VCaP (cell line): Measurements from ENCODE around the gene GTF2H1.

ENCODE experiments used
- H3K27ac ChIP-seq: fragments of 450-650 bp; 2 replicates; pipeline ENCODE4 v1.5.1; 2017
- TF ChIP-seq, protein P1 (sequence below): fragments of 450-650 bp; conservative IDR thresholded peaks from 2 replicates; pipeline ENCODE4 v1.5.1; 2017; ENCODE audit warnings: mild to moderate bottlenecking, moderate library complexity

Gene GTF2H1

DNA sequence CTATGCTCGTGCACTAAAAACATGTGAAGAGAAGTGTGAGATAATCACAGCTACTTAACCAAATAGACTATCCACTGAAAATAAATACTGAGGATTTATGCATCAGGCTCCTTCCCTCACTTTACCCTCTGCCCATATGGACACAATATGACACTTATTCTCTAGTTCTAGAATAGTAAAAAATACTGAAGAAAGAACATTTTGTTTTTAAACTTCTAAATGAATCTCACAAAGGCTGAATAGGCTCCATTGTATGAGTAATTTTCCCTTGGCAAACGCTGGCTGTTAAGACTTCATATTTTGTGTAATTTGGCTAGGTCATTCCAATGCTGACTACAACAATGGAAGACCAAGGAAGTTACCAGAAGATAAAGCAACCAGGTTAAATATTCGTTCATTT is 10.4 kb upstream of the GTF2H1 start:
- H3K27ac ChIP-seq = no peak overlapping the region
- TF ChIP-seq, protein P1, sequence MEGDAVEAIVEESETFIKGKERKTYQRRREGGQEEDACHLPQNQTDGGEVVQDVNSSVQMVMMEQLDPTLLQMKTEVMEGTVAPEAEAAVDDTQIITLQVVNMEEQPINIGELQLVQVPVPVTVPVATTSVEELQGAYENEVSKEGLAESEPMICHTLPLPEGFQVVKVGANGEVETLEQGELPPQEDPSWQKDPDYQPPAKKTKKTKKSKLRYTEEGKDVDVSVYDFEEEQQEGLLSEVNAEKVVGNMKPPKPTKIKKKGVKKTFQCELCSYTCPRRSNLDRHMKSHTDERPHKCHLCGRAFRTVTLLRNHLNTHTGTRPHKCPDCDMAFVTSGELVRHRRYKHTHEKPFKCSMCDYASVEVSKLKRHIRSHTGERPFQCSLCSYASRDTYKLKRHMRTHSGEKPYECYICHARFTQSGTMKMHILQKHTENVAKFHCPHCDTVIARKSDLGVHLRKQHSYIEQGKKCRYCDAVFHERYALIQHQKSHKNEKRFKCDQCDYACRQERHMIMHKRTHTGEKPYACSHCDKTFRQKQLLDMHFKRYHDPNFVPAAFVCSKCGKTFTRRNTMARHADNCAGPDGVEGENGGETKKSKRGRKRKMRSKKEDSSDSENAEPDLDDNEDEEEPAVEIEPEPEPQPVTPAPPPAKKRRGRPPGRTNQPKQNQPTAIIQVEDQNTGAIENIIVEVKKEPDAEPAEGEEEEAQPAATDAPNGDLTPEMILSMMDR = no peak

DNA sequence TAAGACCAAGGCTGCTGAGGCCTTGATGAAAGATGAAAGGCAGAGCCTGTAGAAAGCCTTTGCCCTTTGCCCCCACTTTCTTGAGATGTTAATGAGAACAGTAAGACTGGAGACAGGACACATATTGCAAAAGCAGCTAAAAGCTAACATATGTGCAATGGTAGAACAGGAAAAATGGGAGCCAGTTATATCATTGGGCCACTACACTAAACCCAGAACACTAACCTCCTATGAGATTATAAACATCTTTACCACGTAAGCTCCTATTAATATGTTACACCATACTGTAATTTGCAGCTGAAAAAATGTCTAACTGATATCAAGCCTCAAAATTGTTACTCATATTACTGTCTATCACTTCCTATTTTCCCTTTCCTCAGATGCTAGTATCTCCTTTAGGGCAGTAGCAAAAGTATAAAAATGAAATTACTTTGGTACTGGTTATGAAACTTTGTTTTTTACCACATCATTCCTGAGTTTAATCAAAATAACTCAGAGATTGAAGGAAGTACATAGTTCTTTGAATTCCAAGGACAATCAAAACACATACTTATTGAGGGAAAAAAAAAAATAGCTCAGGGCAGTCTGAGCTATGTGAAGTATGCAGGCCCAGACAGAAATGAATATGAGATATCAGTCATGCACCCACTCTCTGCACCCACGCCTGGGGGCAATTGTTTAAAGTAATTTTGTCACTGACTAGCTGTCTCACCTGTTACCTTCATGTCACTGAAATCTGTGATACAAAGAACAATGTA is 9.5 kb upstream of the GTF2H1 start:
- TF ChIP-seq, protein P1 = no peak

DNA sequence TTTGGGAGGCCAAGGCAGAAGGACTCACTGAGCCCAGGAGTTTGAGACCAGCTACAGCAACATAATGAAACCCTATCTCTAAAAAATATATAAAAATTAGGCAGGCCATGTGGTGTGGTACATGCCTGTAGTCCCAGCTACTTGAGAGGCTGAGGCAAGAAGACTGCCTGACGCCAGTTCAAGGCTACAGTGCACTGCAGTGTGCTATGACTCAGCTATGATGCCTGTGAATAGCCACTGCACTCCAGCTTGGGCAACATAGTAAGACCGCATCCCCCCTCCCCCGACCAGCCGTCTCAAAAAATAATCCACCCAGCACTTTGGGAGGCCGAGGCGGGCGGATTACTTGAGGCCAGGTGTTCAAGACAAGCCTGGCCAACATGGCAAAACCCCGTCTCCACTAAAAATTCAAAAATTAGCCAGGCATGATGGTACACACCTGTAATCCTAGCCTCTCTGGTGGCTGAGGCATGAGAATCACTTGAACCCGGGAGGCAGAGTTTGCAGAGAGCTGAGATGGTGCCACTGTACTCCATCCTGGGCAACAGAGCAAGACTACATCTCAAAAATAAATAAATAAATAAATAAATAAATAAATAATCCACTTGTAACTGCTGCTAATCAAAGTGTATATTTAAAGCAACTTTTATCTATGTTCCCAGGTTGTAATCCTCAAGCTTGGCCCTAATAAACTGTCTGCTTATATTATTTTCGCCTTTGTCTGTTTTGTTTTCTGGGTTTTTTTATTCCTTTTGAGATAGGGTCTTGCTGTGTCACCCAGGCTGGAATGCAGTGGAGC is 8.2 kb upstream of the GTF2H1 start:
- no peak overlapping the region for H3K27ac ChIP-seq

More for the DNA sequence above, 9.5 kb upstream of the GTF2H1 start:
- no peak overlapping the region for H3K27ac ChIP-seq

DNA sequence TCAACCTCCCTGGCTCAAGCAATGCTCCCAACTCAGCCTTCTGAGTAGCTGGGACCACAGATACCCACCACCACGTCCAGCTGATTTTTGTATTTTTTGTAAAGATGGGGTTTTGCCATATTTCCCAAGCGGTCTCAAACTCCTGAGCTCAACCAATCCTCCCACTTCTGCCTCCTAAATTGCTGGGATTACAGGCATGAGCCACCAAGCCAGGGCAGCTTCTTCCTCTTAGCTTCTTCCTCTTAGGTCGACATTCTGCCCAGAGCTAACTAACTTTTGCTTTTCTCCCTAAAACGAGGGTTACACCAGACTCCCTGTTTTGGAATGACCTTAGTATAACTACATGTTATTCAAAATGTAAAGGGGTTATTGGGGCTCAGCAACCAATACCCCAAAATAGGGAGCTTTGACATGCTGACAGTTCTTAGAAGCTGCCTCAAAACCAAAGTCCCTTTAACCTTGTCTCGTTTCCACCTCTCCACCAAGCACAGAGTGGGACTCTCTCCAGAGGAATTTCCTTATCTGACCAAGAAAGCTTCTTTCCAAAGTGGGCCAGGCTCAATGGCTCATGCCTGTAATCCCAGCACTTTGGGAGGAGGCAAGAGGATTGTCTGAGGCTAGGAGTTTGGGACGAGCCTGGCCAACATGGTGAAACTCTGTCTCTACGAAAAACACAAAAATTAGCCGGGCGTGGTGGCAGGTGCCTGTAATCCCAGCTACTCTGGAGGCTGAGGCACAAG is 7.4 kb upstream of the GTF2H1 start:
- no peak overlapping the region for H3K27ac ChIP-seq
- TF ChIP-seq, protein P1 = no peak

More for the DNA sequence above, 8.2 kb upstream of the GTF2H1 start:
- TF ChIP-seq, protein P1 = no peak

DNA sequence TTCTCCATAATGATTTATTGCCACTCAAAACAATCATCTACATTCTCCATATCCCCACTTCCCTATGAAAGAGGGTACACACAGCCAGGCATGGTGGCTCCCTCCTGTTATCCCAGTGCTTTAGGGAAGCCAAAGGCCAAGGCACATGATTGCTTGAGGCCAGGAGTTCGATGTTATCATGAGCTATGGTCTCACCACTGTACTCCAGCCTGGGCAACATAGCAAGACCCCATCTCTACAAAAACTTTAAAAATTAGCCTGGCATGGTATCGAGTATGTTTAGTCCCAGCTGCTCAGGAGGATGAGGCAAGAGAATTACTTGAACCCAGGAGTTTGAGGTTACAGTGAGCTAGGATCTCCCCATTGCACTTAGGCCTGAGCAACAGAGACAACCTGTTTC is 6.5 kb upstream of the GTF2H1 start:
- H3K27ac ChIP-seq = no peak overlapping the region
- TF ChIP-seq, protein P1 = no peak

DNA sequence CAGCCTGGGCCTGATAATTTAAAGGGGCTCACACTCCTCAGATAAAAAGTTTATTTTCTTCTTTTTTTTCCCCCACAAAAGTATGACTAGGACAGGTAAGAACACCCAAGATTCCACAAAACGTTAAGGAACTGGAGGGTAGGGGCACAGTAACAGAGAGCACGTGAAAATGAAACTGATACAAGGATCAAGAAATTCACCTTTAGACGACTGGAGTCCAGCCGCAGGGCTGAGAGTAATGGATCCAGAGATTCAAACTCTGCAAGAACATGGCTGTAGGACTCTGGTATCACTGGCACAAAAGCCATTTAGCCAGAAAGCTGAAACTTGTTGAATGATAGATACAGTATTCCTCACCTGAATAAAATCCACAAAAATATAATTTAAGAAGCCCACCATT is 4.8 kb upstream of the GTF2H1 start:
- H3K27ac ChIP-seq = no peak overlapping the region
- TF ChIP-seq, protein P1 = no peak

DNA sequence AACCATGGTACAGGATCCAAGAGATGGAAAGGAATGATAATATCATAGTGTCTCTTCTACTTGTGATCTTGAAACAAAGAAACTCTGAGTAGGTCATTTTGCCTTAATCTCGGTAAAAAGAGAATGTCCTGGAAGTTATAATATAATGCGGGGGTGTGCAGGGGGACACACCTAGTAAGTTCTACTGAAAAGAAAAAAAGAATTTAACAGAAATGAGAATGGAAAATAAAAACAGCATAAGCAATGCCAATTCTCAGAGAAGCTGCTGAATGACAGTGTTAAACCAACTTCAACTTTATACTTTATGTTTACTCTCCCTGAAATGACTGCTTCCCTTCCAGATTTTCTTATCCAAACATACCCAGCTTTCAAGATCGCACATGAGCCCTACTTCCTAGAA is 2.5 kb upstream of the GTF2H1 start:
- TF ChIP-seq, protein P1 = no peak
- no peak overlapping the region for H3K27ac ChIP-seq
